Right lobe of liver (tissue), 6 donors: Measurements from ENCODE around the gene KRT7. TPM values are rescaled to one million over a fixed set of nuclear protein-coding genes. Genes with fewer than 3 reads are reported as not detected.
"Not testable (repeated sequence)": the region's sequence is repeated elsewhere in the genome, so short reads cannot be mapped to it uniquely, and the experiment has no call there.

Experiments
- ATAC-seq, 4 donors: fragments of 200-7000 bp; cut with Tn5 transposase; one replicate each; pipeline ENCODE4 v1.9.1; 2020; ENCODE audit warnings: mild to moderate bottlenecking in 4 of 4, moderate library complexity in 4 of 4
- DNase-seq, 3 donors: peaks; one replicate each; pipeline ENCODE4 v3.0.0-alpha.2; 2020
- H3K27ac ChIP-seq, 3 donors: fragments of 200-600 bp; one replicate each; pipeline ENCODE4 v1.8.0; 2022
- H3K27me3 ChIP-seq, 2 donors: fragments of 200-600 bp; one replicate each; pipeline ENCODE4 v1.8.0; 2022
- H3K36me3 ChIP-seq, 4 donors: fragments of 200-600 bp; sonication (generic) in 1 of 4; one replicate each; pipeline versions ENCODE4 v1.5.1 to v1.8.0; 2017 to 2022; ENCODE audit warnings: control low read depth in 1 of 4
- H3K4me1 ChIP-seq, 4 donors: fragments of 200-600 bp; sonication (generic) in 1 of 4; one replicate each; pipeline versions ENCODE4 v1.5.1 to v1.8.0; 2017 to 2022; ENCODE audit warnings: control low read depth in 1 of 4
- H3K4me3 ChIP-seq, 3 donors: fragments of 200-600 bp; one replicate each; pipeline ENCODE4 v1.8.0; 2022
- H3K9me3 ChIP-seq, 4 donors: fragments of 200-600 bp; sonication (generic) in 1 of 4; one replicate each; pipeline versions ENCODE4 v1.5.1 to v1.8.0; 2017 to 2022; ENCODE audit warnings: control low read depth in 1 of 4
- POLR2A ChIP-seq: fragments of 450-650 bp; IDR thresholded peaks from one replicate; pipeline ENCODE4 v1.6.1; 2017; ENCODE audit warnings: antibody characterized with exemption, mild to moderate bottlenecking
- WGBS: methylation state at CpG from one replicate; pipeline ENCODE4 v1.1.6; 2018; ENCODE audit warnings: low coverage, low lambda C conversion rate; ENCODE audit not compliant: insufficient coverage; ENCODE audit errors: missing lambda C conversion rate; 5-methylcytosine and 5-hydroxymethylcytosine counted together
- intact Hi-C, 2 donors: fragments of 100-400 bp; cut with DNase I; formaldehyde crosslinking; loops; one replicate each; pipeline versions ENCODE4 v1.11.2 to v1.14.1; 2022
- total RNA-seq, 6 experiments: library from RNA; depleted of rRNA in 2 of 6; stranded (reverse); fragments of >200 nt in 2 of 6; fragmentation: NEBNext Ultra II Directional in 3 of 6; extraction: Animal tissue kit (Norgen Biotek cat#: 25700) in 3 of 6; gene quantifications; one replicate each; pipeline versions ENCODE4 v1.1.0 to v1.2.4, GENCODE V29; 2016 to 2023
- TF ChIP-seq, protein P1 (sequence below), 4 donors: fragments of 200-600 bp in 3 of 4; fragments of 450-650 bp in 1 of 4; IDR thresholded peaks; one replicate each; pipeline versions ENCODE4 v1.5.1 to v1.8.0; 2016 to 2022; ENCODE audit warnings: antibody characterized with exemption in 4 of 4, mild to moderate bottlenecking in 2 of 4
- donor health status: DM: no; HTN: yes; CAD: no.
- donor health status: DM: no; HTN: no; CAD: no.
- donor health status: DM: no; HTN: no; CAD: no.
- donor health status: DM: no; HTN: yes; CAD: no.
- donor health status: DM: no; HTN: yes; CAD: no.

Gene KRT7
- total RNA-seq, 6 experiments from 2014 or later = 3.4 to 19.2 (median 10.7) TPM

DNA sequence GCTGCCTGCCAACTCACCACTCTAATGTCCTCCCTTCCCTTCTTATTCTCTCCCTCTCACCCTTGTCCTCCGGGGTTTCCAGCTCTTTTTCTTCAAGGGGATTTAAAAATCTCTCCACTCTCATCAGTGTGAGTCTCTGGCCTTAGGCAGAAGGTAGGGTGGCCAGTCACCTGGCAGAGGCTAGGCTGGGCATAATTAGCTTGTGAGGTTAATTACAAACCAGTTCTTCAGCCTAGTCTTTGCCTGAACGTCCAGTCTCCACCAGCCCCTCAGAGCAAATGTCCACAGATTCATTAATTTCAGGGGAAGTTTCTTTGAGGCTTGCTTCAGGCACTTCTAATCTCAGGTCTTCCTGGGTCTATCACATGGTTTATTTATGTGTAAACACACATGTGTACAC, 6.7 kb downstream of the KRT7 start:
- no peaks in the 10 kb centered on the region for H3K27me3 ChIP-seq
- H3K4me3 ChIP-seq = no peak overlapping the region
- no peaks in the 10 kb centered on the region for H3K4me1 ChIP-seq
- no peak for TF ChIP-seq POLR2A
- TF ChIP-seq, protein P1, sequence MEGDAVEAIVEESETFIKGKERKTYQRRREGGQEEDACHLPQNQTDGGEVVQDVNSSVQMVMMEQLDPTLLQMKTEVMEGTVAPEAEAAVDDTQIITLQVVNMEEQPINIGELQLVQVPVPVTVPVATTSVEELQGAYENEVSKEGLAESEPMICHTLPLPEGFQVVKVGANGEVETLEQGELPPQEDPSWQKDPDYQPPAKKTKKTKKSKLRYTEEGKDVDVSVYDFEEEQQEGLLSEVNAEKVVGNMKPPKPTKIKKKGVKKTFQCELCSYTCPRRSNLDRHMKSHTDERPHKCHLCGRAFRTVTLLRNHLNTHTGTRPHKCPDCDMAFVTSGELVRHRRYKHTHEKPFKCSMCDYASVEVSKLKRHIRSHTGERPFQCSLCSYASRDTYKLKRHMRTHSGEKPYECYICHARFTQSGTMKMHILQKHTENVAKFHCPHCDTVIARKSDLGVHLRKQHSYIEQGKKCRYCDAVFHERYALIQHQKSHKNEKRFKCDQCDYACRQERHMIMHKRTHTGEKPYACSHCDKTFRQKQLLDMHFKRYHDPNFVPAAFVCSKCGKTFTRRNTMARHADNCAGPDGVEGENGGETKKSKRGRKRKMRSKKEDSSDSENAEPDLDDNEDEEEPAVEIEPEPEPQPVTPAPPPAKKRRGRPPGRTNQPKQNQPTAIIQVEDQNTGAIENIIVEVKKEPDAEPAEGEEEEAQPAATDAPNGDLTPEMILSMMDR (IDR thresholded peaks at IDR 0.05) = no peak
- intact Hi-C loops = no loop called here
- no peaks in the 10 kb centered on the region for H3K36me3 ChIP-seq
- ATAC-seq = no peak
- 37% methylated on average over 2 of the region's 2 CpGs for WGBS
- DNase-seq = no peak
- H3K27ac ChIP-seq = no peak overlapping the region
- no peaks in the 10 kb centered on the region for H3K9me3 ChIP-seq

DNA sequence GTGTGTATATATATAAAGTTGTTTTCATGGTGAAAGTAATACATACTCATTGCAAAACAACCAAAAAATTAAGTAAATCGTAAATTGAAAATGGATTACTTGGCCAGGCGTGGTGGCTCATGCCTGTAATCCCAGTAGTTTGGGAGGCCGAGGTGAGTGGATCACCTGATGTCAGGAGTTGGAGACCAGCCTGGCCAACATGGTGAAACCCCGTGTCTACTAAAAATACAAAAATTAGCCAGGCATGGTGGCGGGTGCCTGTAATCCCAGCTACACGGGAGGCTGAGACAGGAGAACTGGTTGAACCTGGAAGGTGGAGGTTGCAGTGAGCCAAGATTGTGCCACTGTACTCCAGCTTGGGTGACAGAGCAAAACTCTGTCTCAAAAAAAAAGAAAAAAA, 7.2 kb downstream of the KRT7 start:
- H3K9me3 ChIP-seq, H3K4me1 ChIP-seq, H3K4me3 ChIP-seq, H3K36me3 ChIP-seq, H3K27me3 ChIP-seq, DNase-seq, intact Hi-C loops, ATAC-seq, H3K27ac ChIP-seq: not testable (repeated sequence)
- whole genome bisulfite sequencing = 75% methylated on average over 6 of the region's 6 CpGs

DNA sequence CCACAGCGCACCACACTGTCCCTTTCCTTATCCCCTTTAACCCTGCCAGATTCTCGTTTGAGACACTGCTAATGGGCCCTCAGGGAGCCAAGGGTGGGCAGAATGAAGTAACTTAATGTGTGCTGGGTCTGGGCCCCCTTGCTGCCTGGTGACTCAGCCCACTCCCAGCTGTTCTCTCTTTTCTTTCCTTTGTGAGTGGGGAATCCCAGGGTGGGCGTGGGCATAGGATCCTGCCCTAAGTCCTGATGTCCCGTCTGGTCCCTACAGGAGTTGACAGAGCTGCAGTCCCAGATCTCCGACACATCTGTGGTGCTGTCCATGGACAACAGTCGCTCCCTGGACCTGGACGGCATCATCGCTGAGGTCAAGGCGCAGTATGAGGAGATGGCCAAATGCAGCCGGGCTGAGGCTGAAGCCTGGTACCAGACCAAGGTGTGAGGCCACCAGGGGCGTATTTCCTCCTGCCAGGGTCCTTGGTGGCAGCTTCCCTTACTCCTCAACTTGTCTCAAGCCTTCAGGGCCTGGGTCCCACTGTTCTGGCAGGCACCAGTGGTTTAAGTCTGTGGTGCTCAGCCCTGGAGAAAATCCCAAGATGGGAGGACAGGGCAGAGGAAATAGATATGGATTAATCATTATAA, 8.3 kb downstream of the KRT7 start:
- 51% methylated on average over 2 of the region's 11 CpGs for WGBS
- intact Hi-C loops = no loop called here
- Histone ChIP-seq H3K27ac (no peak overlapping the region), H3K27me3 (no peaks in the 10 kb centered on the region), H3K36me3 (no peaks in the 10 kb centered on the region), H3K9me3 (no peaks in the 10 kb centered on the region), H3K4me1 (no peaks in the 10 kb centered on the region), H3K4me3 (no peak overlapping the region)
- TF ChIP-seq POLR2A = no peak
- TF ChIP-seq, protein P1 (IDR thresholded peaks at IDR 0.05) = no peak
- no peak for ATAC-seq
- DNase-seq = no peak

DNA sequence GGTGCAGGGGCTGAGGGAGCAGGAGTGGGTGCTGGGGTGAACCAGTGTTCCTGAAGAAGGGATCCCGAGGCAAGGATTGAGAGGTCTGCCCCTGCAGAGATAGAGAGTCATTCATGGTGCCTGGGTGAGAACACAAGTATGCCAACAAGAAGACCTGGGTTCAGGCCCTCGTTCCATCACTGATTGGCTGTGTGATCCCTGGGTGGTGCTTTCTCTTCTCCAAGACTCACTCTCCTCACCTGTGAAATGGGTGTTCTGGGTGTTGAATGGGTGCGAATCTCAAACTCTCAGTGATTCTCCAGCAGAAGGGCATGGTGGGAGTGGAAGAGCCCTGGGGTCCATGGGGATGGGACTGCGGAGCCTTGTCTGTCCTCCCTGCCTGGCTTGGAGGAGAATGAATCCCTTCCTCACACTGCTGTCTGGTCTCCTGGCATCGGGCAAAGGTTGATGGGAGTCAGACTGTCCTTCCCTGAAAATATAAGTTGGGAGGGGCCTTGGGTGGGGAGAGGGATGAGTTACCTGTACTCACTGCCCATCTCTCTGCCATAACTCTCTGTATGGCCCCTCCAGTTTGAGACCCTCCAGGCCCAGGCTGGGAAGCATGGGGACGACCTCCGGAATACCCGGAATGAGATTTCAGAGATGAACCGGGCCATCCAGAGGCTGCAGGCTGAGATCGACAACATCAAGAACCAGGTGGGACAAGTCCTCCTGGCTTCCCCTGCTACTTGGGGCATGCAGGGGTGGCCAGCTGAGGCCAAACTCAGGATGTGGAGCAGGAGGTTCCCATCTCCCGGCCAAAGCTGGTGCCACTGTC, 9.6 kb downstream of the KRT7 start:
- Histone ChIP-seq H3K27ac (no peak overlapping the region), H3K27me3 (no peaks in the 10 kb centered on the region), H3K36me3 (no peaks in the 10 kb centered on the region), H3K9me3 (no peaks in the 10 kb centered on the region), H3K4me3 (no peak overlapping the region), H3K4me1 (no peaks in the 10 kb centered on the region)
- WGBS = 74% methylated on average over 5 of the region's 11 CpGs
- TF ChIP-seq, protein P1 (IDR thresholded peaks at IDR 0.05) = no peak
- TF ChIP-seq POLR2A = no peak
- peak in 1 of 3 donors; percentile 3 for DNase-seq
- intact Hi-C loops = no loop called here
- no peak for ATAC-seq

DNA sequence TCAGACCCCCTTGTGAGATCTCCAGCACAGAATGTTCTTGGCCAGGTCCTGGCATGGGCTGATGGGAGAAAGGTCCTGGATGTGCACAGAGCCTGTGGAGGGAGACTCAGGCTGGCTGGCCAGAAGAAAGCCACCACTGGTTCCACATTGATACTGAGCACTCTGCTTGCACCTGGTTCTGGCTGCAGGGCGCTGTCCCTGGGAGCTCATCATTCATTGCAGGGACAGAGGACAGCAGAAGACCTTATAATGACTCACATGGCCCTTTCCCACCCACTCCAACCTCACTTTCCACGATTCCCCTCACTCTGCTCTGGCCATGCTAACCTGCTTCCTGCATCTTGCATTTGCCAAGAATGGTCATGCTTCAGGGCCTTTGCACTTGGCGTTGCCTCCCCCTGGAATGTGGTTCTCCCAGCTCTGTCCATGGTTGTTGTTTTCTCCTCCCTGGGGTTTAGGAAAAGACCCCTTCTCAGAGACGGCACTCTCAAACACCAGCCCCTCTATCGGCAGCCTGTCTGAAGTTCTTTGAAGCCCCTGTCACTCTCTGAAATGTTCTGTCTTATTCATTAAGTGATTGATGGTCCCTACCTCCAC, 10.3 kb downstream of the KRT7 start:
- no peaks in the 10 kb centered on the region for H3K27me3 ChIP-seq
- intact Hi-C loops = no loop called here
- ATAC-seq (no peak), DNase-seq (no peak)
- no peak overlapping the region for H3K27ac ChIP-seq
- H3K4me3 ChIP-seq = no peak overlapping the region
- no peaks in the 10 kb centered on the region for H3K36me3 ChIP-seq
- WGBS = 46% methylated on average over 2 of the region's 5 CpGs
- no peaks in the 10 kb centered on the region for H3K4me1 ChIP-seq
- TF ChIP-seq, protein P1 (IDR thresholded peaks at IDR 0.05) = no peak
- TF ChIP-seq POLR2A = no peak
- H3K9me3 ChIP-seq = no peaks in the 10 kb centered on the region
